Colonic mucosa (tissue), 4 donors: ENCODE data around the gene ACAD11. TPM values are rescaled to one million over a fixed set of nuclear protein-coding genes. Genes with fewer than 3 reads are reported as not detected.

Experiments used
- DNase-seq: peaks from one replicate; pipeline ENCODE4 v3.0.0-alpha.2; 2020
- H3K27ac ChIP-seq: fragments of 200-600 bp; one replicate; pipeline ENCODE4 v1.8.0; 2021
- H3K27me3 ChIP-seq: fragments of 200-600 bp; one replicate; pipeline ENCODE4 v1.8.0; 2021
- H3K36me3 ChIP-seq: fragments of 200-600 bp; one replicate; pipeline ENCODE4 v1.8.0; 2021
- H3K4me1 ChIP-seq: fragments of 200-600 bp; one replicate; pipeline ENCODE4 v1.8.0; 2021; ENCODE audit warnings: mild to moderate bottlenecking
- H3K4me3 ChIP-seq: fragments of 200-600 bp; one replicate; pipeline ENCODE4 v1.8.0; 2021
- H3K9ac ChIP-seq, 2 donors: one replicate each; pipeline ENCODE4 v1.7.0; 2013; ENCODE audit warnings: control low read depth in 2 of 2, low read depth in 2 of 2, low read length in 2 of 2
- H3K9me3 ChIP-seq: fragments of 200-600 bp; one replicate; pipeline ENCODE4 v1.8.0; 2021
- intact Hi-C: fragments of 100-400 bp; cut with DNase I; formaldehyde crosslinking; loops from one replicate; pipeline ENCODE4 v1.14.1; 2022
- total RNA-seq, 2 donors: library from RNA; stranded (reverse); fragmentation: NEBNext Ultra II Directional in 1 of 2; extraction: Animal tissue kit (Norgen Biotek cat#: 25700) in 1 of 2; gene quantifications; one replicate each; pipeline ENCODE4 v1.2.1, GENCODE V29; 2021
- TF ChIP-seq, protein P1 (sequence below): fragments of 200-600 bp; IDR thresholded peaks from one replicate; pipeline ENCODE4 v1.8.0; 2022; ENCODE audit warnings: antibody characterized with exemption, mild to moderate bottlenecking
- donor health status: healthy.
- donor health status: DM: no; HTN: no; CAD: no.
- donor health status: DM: no; HTN: no; CAD: no.

Gene ACAD11
- total RNA-seq, 2 donors from 2014 or later = 7.2 to 8.9 TPM

DNA sequence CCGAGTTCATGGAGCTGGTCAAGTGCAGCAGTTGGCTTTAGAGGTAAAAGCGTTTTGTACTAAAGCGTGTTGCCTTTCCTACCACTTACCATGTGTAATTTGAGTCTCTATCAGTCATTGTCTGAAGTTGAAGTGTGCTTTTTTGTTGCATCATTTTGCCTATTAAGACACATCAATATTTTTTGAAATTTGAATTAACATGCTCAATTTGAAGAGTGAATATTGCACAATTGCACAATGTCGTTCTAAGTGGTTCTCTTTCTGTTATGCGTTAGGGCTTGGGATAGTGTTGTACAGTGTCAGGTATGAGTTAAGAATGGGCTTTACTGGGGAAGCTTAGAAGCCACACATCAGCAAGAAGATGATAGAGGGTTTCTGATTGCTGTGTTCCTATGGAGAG is 146.6 kb downstream of the ACAD11 start:
- intact Hi-C loops = loop anchor here (10.0 kb wide), 1 partner anchor 58 kb away; no protein-coding TSS in a partner anchor
- TF ChIP-seq, protein P1, sequence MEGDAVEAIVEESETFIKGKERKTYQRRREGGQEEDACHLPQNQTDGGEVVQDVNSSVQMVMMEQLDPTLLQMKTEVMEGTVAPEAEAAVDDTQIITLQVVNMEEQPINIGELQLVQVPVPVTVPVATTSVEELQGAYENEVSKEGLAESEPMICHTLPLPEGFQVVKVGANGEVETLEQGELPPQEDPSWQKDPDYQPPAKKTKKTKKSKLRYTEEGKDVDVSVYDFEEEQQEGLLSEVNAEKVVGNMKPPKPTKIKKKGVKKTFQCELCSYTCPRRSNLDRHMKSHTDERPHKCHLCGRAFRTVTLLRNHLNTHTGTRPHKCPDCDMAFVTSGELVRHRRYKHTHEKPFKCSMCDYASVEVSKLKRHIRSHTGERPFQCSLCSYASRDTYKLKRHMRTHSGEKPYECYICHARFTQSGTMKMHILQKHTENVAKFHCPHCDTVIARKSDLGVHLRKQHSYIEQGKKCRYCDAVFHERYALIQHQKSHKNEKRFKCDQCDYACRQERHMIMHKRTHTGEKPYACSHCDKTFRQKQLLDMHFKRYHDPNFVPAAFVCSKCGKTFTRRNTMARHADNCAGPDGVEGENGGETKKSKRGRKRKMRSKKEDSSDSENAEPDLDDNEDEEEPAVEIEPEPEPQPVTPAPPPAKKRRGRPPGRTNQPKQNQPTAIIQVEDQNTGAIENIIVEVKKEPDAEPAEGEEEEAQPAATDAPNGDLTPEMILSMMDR = no peak
- Histone ChIP-seq H3K27ac (no peak overlapping the region), H3K9me3 (no peaks in the 10 kb centered on the region), H3K36me3 (peaks cover 6% of the 10 kb centered on the region), H3K27me3 (no peaks in the 10 kb centered on the region), H3K9ac (no peak overlapping the region), H3K4me3 (no peak overlapping the region), H3K4me1 (no peaks in the 10 kb centered on the region)
- no peak for DNase-seq

DNA sequence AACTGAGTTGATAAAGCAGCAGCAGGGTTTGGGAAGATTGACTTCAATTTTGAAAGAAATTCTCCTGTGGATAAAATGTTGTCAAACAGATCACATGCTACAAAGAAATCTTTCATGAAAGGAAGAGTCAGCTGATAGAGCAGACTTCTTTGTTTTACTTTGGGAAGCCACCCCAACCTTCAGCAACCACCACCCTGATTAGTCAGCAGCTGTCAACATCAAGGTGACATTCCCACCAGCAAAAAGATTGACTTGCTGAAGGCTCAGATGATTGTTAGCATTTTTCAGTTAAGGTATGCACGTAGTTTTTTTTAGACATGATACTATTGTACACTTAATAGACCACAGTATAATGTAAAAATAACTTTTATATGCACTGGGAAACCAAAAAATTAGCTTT is 150.1 kb downstream of the ACAD11 start:
- Histone ChIP-seq H3K4me1 (peaks cover 9% of the 10 kb centered on the region), H3K27me3 (no peaks in the 10 kb centered on the region), H3K9me3 (no peaks in the 10 kb centered on the region), H3K9ac (no peak overlapping the region), H3K36me3 (peaks cover 5% of the 10 kb centered on the region), H3K27ac (no peak overlapping the region), H3K4me3 (no peak overlapping the region)
- no peak for DNase-seq
- TF ChIP-seq, protein P1 = no peak
- intact Hi-C loops = loop anchor here (10.0 kb wide), 1 partner anchor 175 kb away; no protein-coding TSS in a partner anchor

DNA sequence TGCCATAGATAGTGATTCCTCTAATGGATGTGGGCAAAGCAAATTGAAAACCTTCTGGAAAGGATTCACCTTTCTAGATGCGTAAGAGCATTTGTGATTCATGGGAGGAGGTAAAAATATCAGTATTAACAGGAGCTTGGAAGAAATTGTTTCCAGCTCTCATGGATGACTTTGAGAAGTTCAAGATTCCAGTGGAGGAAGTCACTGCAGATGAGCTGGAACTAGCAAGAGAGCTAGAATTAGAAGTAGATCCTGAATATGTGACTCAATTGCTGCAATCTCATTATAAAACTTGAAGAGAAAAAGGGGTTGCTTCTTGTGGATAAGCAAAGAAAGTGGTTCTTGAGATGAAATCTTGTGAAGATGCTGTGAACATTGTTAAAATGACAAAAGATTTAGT is 150.5 kb downstream of the ACAD11 start:
- intact Hi-C loops = loop anchor here (10.0 kb wide), 1 partner anchor 176 kb away; no protein-coding TSS in a partner anchor
- Histone ChIP-seq H3K4me1 (peaks cover 9% of the 10 kb centered on the region), H3K27me3 (no peaks in the 10 kb centered on the region), H3K27ac (no peak overlapping the region), H3K36me3 (peaks cover under 1% of the 10 kb centered on the region), H3K9ac (no peak overlapping the region), H3K4me3 (no peak overlapping the region), H3K9me3 (no peaks in the 10 kb centered on the region)
- TF ChIP-seq, protein P1 = no peak
- no peak for DNase-seq

Other genes starting within 250 kb of the ACAD11 start
- gene DNAJC13, start 242.3 kb downstream of the ACAD11 start, total RNA-seq = 10 to 100 TPM; 41.3 to 51.3 TPM
- gene ACKR4, start 62.5 kb downstream of the ACAD11 start, total RNA-seq = under 1 TPM in 1 of 2 donors, not detected in 1; 0.90 TPM
- 10 to 100 TPM; 32.2 to 32.5 TPM for gene UBA5, start 520 bp upstream of the ACAD11 start, total RNA-seq
- 10 to 100 TPM; 10.7 to 16.4 TPM for gene NPHP3, start 62.6 kb upstream of the ACAD11 start, total RNA-seq